Measurements from ENCODE around the gene HPCAL1.

DNA sequence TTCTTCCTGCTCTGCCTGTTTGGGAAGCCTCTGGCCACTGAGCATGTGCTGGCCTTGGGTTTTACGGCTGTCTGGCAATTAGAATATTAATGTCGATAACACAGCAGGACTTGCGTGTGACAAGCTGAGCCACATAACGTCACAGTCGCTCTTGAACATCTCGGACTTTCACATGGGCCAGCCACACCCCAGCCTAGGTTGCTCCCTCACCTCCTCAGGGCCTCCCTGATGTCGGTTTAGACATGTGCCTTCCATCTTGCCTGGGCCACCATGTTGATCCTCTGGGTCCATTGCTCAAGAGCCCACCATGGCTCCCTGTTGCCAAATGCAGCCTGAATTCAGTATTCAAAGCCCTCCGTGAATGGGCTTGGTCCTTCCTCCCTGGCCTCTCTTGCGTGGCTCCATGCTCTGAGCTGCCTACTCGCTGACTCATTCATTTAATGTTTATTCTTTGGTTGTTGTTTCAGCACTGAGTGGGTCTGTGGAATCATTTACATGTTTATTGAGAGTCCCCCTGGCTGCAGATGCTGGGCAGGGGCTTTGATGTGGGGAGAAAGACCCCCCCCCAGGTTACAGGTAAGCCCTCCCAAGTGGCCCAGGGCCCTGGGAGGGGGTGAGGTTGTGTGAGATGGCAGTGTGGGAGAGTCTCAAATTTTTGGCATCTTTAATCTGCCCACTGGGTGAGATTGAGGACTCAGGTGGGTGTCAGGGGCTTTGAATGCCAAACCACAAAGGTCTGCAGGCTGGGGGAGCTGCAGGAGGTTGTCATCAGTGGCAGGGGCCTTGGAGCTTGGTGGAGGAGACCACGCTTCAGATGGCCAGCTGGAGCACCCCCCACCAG is 83.4 kb downstream of the HPCAL1 start:
- TF ChIP-seq CTCF (IDR thresholded peaks at IDR 0.05) (no peak), POLR2A (IDR thresholded peaks at IDR 0.05) (no peak)
